ENCODE measurements around the gene PTPN23.

The PTPN23 gene

DNA sequence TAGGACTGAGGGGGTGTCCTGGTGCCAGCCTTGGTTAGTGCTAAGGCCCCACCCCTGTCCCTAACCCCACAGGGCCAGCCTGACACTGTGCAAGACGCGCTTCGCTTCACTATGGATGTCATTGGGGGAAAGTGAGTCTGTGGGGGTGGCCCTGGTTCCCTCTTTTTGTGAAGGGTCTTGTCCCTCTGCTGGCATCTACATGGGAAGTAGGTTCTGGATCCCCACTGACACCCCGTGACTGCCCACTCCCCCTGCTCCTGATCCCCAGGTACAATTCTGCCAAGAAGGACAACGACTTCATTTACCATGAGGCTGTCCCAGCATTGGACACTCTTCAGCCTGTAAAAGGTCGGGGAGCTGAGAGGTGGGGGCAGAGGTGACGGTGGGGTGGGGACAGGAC is 26.4 kb downstream of the PTPN23 start:
- no peak for DNase-seq (ENCODE audit: low read depth)

DNA sequence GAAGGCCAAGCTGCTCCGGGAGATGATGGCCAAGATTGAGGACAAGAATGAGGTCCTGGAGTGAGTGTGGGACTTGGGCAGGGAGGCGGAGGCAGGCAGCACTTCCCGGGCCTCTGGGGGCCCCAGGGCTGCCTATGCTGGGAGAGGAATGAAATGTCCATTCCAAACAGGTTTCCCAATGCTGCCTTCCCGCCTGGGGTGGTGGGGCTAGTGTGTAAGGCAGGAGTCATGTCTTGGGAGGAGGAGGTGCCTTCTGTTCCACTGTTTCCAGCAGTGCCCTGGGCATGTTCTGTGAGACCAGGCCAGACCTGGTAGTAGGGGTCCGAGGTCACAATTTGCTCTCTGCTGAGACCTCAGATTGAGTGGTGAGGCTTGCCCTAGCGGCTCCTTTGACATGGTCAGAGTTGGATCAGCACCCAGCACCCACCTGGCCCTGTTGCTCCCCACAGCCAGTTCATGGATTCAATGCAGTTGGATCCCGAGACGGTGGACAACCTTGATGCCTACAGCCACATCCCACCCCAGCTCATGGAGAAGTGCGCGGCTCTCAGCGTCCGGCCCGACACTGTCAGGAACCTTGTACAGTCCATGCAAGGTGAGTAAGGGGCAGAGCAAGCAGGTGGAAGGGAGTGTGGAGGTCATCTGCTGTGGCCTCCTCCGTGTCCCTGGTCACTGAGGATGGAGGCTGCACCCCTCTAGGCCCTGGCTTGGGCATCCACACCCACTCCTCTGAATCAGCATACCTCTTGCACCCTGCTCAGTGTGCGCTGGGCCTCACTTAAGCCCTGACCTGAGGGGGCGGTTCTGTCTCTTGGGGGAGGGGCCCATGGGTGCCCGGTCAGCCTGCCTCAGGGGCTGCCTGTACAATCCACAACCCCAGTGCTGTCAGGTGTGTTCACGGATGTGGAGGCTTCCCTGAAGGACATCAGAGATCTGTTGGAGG is 27.3 kb downstream of the PTPN23 start:
- DNase-seq (ENCODE audit: low read depth) = no peak

DNA sequence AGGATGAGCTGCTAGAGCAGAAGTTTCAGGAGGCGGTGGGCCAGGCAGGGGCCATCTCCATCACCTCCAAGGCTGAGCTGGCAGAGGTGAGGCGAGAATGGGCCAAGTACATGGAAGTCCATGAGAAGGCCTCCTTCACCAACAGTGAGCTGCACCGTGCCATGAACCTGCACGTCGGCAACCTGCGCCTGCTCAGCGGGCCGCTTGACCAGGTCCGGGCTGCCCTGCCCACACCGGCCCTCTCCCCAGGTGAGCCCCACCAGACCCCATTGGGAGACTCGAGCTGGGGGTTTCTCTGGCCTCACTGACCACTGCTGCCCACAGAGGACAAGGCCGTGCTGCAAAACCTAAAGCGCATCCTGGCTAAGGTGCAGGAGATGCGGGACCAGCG is 28.0 kb downstream of the PTPN23 start:
- no peak for DNase-seq (ENCODE audit: low read depth)

DNA sequence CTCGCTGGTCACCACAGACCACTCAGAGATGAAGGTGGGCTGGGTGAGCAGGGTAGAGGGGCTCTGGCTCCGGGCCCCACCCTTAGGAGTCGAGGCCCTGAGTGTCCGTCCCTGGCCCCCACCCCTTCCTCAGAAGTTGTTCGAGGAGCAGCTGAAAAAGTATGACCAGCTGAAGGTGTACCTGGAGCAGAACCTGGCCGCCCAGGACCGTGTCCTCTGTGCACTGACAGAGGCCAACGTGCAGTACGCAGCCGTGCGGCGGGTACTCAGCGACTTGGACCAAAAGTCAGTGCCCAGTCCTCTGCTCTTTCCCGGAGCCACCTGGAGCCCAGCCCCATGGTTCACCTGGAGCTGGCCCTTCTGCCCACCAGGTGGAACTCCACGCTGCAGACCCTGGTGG is 28.5 kb downstream of the PTPN23 start:
- no peak for DNase-seq (ENCODE audit: low read depth)

DNA sequence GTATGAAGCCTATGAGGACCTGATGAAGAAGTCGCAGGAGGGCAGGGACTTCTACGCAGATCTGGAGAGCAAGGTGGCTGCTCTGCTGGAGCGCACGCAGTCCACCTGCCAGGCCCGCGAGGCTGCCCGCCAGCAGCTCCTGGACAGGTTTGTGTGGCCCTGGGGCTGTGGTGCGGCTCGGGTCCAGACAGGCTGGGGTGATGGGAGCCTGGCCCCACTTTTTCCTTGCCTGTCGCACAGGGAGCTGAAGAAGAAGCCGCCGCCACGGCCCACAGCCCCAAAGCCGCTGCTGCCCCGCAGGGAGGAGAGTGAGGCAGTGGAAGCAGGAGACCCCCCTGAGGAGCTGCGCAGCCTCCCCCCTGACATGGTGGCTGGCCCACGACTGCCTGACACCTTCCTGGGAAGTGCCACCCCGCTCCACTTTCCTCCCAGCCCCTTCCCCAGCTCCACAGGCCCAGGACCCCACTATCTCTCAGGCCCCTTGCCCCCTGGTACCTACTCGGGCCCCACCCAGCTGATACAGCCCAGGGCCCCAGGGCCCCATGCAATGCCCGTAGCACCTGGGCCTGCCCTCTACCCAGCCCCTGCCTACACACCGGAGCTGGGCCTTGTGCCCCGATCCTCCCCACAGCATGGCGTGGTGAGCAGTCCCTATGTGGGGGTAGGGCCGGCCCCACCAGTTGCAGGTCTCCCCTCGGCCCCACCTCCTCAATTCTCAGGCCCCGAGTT is 29.0 kb downstream of the PTPN23 start:
- DNase-seq (ENCODE audit: low read depth) = no peak

DNA sequence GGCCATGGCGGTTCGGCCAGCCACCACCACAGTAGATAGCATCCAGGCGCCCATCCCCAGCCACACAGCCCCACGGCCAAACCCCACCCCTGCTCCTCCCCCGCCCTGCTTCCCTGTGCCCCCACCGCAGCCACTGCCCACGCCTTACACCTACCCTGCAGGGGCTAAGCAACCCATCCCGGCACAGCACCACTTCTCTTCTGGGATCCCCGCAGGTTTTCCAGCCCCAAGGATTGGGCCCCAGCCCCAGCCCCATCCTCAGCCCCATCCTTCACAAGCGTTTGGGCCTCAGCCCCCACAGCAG is 29.5 kb downstream of the PTPN23 start:
- DNase-seq (ENCODE audit: low read depth) = no peak

DNA sequence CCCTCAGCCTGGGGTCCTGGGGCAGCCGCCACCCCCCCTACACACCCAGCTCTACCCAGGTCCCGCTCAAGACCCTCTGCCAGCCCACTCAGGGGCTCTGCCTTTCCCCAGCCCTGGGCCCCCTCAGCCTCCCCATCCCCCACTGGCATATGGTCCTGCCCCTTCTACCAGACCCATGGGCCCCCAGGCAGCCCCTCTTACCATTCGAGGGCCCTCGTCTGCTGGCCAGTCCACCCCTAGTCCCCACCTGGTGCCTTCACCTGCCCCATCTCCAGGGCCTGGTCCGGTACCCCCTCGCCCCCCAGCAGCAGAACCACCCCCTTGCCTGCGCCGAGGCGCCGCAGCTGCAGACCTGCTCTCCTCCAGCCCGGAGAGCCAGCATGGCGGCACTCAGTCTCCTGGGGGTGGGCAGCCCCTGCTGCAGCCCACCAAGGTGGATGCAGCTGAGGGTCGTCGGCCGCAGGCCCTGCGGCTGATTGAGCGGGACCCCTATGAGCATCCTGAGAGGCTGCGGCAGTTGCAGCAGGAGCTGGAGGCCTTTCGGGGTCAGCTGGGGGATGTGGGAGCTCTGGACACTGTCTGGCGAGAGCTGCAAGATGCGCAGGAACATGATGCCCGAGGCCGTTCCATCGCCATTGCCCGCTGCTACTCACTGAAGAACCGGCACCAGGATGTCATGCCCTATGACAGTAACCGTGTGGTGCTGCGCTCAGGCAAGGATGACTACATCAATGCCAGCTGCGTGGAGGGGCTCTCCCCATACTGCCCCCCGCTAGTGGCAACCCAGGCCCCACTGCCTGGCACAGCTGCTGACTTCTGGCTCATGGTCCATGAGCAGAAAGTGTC is 30.2 kb downstream of the PTPN23 start:
- DNase-seq (ENCODE audit: low read depth) = no peak

DNA sequence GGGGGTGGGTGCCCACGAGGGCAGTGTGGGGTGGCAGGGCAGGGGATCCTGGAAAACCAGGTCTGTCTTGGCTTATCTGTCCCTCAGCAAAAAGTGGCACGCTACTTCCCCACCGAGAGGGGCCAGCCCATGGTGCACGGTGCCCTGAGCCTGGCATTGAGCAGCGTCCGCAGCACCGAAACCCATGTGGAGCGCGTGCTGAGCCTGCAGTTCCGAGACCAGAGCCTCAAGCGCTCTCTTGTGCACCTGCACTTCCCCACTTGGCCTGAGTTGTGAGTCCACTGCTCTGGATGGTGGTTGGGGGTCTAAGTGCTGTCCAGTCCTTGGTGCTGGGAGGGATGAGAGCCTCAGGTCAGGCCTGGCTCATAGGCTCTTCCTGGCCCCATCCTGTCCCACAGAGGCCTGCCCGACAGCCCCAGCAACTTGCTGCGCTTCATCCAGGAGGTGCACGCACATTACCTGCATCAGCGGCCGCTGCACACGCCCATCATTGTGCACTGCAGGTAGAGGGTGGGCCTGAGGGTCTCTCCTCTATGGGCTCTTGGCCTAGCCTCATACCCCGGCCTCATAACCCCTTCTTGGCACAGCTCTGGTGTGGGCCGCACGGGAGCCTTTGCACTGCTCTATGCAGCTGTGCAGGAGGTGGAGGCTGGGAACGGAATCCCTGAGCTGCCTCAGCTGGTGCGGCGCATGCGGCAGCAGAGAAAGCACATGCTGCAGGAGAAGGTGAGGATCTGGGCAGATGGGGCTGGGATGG is 31.1 kb downstream of the PTPN23 start:
- DNase-seq (ENCODE audit: low read depth) = no peak

DNA sequence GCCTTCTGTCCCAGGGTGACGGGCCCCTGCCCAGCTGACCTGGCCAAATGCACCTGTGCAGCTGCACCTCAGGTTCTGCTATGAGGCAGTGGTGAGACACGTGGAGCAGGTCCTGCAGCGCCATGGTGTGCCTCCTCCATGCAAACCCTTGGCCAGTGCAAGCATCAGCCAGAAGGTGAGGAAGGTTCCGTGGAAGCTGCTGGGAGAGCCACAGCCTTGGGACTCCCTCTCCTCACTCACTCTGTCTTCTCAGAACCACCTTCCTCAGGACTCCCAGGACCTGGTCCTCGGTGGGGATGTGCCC is 31.6 kb downstream of the PTPN23 start:
- no peak for DNase-seq (ENCODE audit: low read depth)

DNA sequence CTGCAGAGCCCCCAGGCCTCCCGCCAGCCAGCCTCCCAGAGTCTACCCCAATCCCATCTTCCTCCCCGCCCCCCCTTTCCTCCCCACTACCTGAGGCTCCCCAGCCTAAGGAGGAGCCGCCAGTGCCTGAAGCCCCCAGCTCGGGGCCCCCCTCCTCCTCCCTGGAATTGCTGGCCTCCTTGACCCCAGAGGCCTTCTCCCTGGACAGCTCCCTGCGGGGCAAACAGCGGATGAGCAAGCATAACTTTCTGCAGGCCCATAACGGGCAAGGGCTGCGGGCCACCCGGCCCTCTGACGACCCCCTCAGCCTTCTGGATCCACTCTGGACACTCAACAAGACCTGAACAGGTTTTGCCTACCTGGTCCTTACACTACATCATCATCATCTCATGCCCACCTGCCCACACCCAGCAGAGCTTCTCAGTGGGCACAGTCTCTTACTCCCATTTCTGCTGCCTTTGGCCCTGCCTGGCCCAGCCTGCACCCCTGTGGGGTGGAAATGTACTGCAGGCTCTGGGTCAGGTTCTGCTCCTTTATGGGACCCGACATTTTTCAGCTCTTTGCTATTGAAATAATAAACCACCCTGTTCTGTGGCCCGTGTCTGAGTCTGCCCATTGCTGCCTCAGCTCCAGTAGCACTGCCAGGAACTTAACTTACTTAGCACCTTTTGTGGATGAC is 32.2 kb downstream of the PTPN23 start:
- no peak for DNase-seq (ENCODE audit: low read depth)

DNA sequence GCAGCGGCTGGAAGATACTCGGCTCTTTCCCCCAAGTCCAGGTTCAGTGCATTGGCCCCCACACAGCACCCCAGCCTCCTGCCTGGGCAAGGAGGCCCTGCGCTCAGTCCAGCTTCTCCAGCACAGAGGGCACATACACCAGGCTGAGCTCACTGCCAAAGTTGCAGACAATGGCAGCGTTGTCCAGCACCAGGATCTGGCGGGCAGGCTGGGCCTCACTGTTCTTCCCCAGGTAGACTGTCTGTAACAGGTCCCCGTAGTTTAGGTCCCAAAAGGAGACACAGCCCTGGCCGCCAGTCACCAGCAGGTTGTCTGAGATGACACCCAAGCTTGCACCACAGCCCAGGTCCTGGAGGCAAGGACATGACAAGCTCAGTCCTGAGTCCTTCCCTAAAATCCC is 32.9 kb downstream of the PTPN23 start:
- no peak for DNase-seq (ENCODE audit: low read depth)

DNA sequence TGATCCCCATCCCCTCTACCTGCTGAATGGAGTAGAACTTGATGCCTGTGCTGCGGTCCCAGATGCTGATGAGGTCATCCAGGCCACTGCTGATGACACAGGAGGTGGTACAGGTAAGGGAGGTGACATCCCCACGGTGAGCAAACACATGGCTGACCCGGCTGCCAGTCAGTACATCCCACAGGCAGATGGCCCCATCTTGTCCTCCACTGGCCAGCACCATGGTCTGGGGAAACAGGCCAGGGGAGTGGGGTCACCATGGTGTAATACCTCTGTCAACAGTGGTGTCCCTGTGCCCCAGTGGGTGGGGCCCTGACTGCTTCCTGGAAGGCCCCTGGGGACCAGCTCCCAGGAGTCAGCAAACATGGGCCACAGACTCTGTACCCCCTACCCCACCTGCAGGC is 33.3 kb downstream of the PTPN23 start:
- DNase-seq (ENCODE audit: low read depth) = no peak

DNA sequence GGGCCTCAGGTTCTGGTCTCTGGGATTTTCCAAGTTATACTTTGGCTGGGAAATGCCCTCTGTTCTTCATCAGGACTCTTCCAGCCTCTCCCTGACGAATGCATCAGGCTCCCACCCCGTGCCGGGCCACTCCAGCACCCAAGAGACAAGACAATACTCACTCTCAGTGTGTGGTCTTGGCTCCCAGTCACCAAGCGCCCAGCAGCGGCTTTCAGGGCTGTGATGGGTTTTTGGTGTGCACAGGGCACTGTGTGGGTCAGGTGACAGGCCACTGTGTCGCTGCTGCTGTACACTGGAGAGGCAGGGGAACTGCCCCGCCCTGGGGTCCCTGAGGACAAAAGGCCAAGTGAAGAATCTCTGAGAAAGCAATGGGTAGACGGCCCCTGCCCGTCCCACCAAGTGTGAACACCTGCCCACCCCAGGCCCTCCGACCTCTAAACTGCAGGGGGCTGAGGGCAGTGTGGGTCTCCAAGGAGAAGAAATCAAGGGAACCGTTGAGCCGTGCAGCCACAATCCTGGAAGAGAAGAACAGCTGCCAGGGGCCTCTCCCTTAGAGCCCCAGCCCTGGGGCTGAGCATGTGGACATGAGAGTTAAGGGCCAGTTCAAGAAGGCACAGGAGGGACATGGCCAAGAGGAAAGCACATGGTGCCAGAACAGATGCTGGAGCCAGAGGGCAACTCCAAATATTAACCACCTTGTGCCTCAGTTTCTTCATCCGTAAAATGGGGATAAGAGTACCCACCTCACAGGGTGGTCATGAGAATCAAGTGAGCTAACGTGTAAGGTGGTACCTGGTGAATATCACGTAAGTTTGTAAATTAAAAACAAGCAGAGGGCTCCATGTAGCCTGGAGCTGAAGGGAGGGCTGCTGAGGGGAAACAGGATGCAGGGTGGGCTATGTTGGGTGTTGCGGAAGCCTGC is 34.1 kb downstream of the PTPN23 start:
- no peak for DNase-seq (ENCODE audit: low read depth)

DNA sequence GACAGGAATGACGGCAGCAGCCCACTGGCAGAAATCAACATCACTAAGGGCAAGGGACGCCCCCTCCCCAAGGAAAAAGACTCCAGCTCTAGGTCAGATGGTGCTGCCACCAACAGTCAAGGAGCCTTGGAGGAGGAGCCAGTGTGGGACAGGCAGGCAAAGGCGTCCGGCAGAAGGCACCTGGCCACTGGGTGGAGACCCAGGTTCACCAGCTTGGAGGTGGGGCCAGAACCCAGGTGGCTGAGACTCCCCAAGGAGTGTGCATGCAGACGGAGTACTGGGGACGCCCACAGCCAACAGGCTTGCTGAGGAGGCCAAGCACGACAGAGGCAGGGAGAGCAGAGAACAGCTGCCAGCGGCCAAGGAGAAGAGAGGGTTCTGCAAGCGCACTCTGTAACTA is 35.2 kb downstream of the PTPN23 start:
- DNase-seq (ENCODE audit: low read depth) = no peak

DNA sequence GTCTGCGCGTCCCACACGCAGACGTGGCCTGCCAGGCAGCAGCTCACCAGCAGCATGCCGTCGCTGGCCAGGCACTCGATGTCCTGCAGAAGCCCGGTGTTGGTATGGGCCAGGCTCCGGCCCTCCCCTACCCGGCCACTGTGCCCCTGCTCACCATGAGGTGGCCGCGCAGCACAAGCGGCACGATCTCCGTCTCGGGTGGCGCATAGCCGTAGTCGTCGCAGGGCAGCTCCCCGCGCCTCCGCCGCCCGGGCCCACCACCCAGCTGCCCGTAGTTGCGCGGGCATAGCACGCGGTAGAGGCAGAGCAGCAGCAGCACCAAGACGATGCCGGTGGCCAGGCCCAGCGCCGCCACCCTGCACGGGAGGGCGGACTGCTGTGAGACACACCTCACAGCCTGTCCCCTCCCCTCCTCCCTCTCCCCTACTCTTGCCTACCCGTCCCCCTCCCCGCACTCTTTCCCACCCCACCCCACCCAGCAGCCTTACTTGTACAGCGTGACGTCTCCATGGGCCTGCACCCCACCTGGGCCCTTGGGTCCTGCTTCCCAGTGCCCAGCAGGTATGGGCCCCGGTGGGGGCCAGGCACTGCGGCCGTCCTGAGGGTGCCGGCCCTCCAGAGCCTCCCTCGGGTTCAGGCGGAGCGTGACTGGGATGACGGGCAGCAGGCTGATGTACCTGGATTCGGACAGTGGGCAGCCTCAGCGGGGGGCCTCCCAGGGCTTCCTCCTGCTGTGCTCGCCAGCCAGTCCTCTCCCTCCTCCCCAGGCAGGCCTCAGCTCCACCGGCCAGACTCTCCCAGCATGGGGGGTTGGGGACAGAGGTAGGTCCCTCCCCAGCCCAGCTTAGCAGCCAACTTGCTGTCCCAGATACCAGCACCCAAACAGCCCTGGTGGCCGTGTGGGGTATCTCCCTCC is 37.6 kb downstream of the PTPN23 start:
- DNase-seq (ENCODE audit: low read depth) = no peak

DNA sequence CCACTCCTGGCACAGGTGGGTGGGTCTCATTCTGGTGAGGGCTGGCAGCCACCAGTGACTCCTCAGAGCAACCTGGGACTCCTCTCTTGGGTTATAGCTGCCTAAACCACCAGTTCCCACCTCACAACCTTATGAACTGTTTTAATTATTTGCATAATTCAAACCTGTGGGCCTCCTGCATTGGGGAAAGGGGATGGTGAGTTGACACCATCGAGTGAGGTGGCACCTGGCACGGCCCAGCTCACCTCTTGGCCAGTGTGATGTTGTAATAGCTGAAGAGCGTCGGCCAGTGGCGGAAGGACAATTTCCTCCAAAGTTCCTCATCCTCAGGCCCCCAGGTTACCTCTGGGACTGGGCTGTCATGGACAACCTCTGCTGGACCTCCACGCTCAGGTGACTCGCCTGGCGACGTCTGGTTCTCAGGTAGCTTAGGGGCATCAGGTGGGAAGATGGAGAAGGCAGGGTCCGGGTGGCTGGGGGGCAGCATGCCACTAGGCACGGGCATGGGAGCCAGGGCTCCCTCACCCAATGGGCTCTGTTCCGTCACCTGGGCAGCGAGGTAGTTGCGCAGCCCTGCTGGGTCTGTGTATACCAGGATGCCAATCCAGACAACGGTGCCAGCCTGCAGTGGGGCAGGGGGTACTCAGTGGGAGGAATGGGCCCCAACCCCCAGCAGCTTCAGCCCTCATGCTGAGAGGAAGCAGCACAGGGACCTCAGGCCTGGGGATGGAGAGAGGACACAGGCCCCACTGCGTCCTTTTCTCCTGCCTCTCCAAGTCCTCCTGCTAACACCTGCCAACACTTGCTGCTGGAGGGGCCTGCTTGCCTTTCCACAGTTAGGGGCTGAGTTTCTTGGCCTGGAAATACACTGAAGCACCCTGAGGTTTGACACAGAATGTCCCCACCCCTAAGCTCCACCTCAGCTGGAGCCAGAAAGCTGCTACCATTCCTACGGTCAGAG is 38.5 kb downstream of the PTPN23 start:
- DNase-seq (ENCODE audit: low read depth) = no peak

DNA sequence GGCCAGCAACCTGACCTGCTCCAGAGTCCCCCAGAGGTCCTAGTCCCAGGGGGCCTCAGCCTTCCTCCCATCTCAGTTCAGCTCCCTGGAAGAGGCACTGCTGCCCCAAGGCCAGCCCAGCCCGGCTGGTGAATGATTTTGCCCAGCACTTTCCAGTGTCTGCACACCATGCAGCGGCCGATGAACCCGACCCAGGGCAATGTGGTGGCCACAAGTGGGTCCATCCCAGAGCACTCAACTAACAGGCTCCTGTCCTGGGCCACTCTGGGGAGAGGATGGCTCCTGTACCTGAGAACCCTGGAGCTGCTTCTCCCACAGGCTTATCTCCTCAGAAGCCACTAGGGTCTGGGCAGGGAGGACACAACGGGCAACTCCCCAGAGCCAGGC is 39.2 kb downstream of the PTPN23 start:
- no peak for DNase-seq (ENCODE audit: low read depth)

Measured in activated gamma-delta T cell treated with anti-CD3 and anti-CD28 coated beads, Interleukin-2, amount 50 U/mL, for 16 hours (primary cell).